ENCODE measurements around the gene ABCG1.

The ABCG1 gene

GRCh38 chr21:42306366-42307035, 87.6 kb downstream of the ABCG1 start:
- no peak for DNase-seq (ENCODE audit: low spot score)

DNA sequence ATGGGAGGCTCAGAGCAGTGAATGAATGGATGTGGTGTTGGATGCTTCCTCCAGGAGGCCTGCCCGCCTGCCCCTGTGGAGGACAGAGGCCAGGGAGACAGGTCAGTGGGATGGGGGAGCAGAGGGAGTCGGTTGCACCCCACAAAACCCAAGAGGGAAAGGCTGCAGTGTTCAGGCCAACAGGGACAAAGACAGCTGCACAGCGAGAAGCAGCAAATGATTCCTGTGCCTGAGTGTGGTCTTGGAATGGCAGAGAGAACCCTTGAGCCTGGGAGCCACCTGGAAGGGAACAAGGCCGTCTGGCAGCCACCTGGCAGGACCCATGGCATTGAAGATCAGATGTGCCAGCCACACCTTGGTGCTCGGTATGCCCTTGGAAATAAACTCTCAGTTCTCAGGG, 88.2 kb downstream of the ABCG1 start:
- DNase-seq (ENCODE audit: low spot score): no peak

GRCh38 chr21:42308161-42308913, 89.4 kb downstream of the ABCG1 start:
- DNase-seq (ENCODE audit: low spot score): no peak

GRCh38 chr21:42308914-42309752, 90.2 kb downstream of the ABCG1 start:
- DNase-seq (ENCODE audit: low spot score): no peak

DNA sequence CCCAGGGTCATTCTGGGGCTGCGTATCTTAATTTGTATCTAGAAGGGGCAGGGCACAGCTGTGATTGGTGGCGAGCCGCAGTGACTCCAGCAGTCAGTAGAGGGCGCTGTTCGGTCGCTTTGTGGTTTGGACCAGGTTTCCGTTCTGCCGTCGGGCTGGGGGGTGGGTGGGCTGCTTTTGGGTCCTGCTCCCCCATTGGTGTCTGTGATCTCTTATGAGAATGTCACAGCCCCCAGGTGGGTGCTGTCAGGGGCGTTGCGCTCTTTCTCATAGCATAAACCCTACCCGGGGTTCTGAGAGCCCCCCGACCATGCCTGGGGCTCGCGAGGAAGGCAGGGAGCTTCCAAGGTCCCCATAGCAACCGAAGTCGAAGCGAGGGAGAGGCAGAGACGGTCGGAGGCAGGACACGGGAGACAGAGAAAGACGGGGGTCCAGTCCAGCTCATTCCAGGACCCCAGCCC, 90.8 kb downstream of the ABCG1 start:
- peak; percentile 65 for DNase-seq (ENCODE audit: low spot score)

GRCh38 chr21:42310411-42311001, 91.6 kb downstream of the ABCG1 start:
- DNase-seq (ENCODE audit: low spot score): no peak

GRCh38 chr21:42311160-42311559, 92.2 kb downstream of the ABCG1 start:
- no peak for DNase-seq (ENCODE audit: low spot score)

DNA sequence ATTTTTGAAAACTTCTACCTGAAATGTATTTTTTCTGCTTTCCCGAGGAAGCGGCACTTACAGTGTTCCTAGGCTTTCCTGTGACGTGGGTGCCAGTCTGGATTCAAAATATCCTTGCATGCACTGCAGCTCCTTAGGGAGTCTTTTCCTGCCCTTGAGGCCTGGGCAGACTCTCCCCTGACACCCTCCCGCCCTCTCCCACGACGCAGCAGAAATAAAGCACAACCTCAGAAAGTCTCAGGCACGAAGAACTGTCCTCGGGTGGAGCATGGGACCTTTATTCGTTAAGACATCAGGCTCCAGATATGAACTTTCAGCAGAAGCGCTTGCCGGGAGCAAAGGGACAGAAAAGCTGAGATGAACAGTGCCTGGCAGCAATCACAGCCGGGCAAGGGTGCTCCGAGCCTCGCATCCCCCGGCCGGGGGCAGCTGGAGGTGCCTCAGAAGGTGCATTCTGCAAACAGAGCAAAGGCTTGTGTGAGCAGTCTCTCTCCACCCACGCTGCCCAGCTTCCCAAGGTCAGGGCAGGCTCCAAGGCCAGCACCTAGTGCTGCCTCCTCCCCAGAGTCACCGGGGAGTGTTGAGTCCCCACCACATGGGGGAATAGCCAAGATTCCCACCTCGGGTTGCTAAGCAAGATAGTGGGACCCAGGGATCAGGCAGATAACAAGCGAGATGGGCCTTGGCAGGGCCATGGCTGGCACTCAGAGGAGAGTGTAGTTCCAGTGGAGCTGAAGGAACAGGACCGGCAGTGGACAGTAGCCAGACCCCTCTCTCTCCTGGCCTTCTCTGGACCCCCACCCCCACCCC, 93.1 kb downstream of the ABCG1 start:
- DNase-seq (ENCODE audit: low spot score): no peak

DNA sequence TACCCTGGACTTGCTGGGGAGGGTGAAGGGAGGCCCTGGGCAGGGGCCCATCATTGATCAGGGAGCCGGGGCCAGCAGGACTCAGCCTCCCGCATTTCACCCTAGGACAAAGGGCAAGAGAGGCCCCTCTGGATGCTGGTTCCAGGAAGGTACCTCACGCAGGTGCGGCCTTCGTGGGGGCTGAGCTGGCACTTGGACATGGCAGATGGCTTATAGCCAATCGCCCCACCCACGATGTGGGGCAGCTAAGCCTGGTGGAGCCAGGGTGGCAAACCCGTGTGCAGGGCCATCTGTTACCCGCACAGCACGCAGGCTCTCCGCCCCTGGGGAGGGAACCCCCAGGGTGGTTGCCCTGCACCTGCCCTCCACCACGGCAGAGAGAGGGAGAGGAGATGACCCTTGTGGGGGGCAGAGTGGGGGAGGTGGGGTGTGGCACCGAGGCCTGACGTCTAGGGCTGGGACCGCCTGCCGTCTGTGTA, 93.7 kb downstream of the ABCG1 start:
- no peak for DNase-seq (ENCODE audit: low spot score)

DNA sequence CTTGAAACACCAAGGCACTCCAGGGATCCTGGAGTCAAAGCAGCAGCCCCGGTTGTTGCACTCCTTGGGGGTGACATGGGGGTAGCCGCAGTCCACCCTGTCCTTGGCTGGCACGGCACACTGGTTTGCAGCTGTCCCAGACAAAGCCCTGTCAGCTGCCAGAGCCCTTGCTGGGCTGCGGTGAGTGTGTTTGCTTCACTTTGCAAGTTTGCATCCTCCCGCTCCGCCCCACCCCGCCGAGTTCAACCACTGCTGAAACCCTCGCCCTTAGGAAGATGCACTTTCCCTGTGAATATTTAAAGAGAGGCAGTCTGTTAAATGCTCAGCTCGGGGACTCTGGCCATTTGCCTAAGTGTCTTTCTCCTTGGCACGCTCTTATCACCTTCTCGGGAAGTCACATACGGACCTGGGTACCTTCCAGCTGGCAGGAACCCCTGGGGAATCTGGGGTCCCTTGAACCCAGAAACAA, 94.6 kb downstream of the ABCG1 start:
- no peak for DNase-seq (ENCODE audit: low spot score)

- no peak for DNase-seq (ENCODE audit: low spot score)
These were observed 95.8 kb downstream of the ABCG1 start for GRCh38 chr21:42314616-42315295.

DNA sequence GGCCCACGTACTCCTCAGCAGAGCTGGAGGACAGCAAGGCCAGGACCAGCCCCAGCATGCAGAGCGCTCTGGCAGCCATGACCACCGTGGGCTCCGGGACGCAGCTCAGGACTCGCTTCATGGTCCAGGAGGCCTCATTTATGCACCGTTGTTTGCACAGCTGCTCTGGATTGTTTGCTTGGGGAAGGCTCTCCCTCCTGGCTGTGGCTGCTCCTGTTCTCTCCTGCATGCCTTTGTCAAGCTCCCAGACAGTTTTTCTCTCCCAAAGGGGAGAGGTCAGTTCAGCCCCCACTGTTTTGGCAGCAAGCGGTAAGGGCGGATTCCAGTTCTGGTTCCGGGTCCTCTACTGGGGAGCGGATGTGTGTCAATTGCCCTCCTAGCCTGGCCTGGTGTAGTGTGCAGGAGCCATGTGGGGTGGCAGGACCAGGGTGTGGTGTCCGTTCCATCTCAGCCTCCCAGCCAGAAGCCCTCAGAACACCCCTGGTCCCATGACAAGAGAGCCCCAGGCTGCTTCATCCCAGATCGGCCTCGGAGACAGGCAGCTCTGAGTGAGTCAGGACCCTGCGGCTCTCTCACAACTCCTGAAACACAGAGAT, 96.5 kb downstream of the ABCG1 start, which contains the start of gene TFF3:
Gene TFF3, minus strand, starts transcription at position 114 of the 596 bp plus-strand sequence. Its CDS starts 35 bp downstream, at position 79.
- no peak for DNase-seq (ENCODE audit: low spot score)

DNA sequence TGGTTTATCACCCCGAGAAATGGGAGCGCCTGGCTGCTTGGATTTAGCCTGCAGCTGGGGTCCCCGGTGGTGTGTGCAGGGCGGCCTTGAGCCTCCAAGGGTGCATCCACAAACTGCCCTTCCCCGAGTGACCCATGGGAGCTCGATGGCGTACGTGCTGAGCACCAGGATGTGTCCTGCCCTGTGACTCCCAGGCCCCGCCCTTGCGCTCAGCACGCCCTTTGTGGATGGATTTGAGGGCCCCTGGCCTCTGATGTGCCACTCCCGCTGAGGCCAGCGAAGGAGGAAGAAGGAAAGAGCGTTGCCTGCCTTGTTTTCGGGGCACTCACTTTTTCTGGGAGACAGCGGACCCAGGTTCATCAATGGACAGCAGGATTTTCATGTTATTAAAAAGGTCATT, 98.0 kb downstream of the ABCG1 start:
- no peak for DNase-seq (ENCODE audit: low spot score)

DNA sequence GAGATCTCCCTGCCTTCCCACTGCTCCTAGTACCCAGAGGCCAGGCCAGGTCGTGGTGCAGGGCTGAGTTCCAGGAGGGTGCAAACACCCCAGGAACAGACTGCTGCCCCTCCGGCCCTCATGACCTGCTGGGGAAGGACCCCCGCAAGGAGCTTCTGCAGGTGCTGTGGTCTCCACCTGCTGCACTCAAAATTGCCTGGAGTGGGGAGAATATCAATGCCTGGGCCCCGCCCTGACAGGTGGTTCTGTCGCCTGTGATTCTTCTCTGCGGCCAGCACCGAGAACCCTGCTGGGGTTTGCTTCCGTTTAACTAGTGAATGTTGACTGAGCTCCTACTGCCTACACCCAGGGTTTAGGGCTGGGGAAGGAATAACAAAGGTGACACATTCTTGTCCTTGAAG, 98.4 kb downstream of the ABCG1 start:
- DNase-seq (ENCODE audit: low spot score): no peak

DNA sequence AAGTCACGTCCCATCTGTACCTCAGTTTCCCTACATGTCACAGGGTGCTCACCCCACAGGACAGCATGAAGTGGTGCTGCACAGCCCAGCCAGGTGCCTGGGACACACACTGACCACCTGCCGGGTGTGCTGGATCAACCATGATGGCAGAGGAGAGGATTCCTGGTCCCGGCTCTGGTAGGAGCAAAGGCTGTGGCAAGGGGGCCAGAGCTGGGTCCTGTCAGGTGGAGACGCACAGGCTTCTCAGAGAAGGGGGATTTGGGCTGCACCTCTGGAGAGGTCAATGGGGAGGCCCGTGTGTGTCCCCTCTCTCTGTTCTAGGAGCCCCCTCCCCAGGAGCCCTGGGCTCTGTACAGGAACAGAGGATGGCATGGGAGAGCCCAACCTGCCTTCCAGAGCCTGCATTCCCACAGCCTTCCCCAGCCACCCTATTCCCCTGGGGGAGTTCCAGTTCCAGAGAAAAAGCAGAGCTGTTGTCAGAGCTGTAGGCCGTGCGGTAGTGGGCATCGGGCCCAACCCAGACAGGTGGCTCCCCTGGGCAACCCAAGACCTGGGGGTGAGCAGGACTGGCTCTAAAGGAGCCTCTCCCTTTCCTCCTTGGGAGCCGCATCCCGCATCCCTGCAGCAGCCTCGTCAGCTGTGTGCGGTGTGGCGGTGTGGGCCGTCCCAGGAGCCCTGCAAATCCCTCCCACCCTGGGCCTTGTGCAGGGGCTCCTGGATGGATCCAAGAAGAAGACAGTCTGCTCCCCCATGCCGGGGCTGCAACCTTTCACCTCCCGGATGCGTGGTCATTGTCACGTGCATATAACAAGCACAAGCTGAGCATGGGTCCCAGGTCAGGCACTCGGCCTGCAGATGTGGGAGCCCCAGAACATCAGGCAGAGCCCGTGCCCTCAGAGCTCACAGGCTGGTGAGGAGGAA, 99.1 kb downstream of the ABCG1 start:
- no peak for DNase-seq (ENCODE audit: low spot score)

DNA sequence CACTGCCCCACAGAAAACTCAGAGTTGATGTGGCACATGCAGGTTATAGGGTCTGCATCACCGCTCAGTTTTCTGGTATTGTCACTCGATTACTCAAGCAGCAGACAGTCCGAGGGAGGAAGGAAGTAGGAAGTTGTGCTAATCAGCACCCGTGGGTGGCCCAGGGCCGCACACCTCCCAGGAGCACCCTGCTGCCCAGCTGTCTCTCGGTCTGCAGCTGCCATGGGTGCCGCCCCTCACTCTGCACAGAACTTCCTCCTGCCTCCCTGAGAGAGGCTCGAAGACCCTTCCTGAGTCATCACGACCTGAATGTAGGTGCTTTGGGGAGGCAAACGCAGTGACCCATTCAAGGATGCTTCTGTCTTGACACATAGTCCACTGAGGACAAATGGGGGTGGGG, 100.4 kb downstream of the ABCG1 start:
- no peak for DNase-seq (ENCODE audit: low spot score)

DNA sequence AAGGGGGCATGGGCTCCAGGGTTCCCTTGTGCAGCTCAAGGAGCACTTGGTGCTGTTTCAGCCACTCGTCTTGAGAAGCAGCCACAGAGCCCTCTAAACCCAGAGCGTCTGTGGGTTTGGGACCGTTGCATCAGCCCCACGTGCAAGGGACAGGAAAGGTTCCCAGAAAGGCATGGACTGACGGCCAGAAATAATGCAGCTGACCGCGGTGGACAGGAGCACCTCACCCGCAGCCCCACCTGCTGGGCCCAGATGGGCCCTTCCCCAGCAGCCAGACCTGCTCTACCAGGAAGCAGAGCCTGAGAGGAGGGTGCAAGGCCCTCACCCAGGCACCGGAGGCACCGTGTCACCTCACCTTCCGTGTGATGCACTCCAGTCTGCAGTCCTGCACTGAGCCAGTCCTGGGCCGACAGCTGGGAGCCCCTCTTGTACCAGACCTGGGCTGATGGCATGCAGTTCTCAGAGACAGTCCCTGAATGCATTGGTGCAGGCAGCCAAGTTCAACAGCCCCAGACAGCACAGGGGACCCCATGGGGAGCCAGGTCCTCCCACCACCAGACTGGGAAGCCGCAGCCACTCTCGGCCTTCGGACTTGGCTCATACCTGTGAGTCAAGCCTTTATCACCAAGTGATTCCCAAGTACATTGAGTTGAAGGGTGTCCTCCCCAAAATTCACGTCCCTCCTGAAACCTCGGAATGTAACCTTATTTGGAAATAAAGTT, 101.1 kb downstream of the ABCG1 start:
- DNase-seq (ENCODE audit: low spot score): no peak

- DNase-seq (ENCODE audit: low spot score): no peak
These were observed 101.9 kb downstream of the ABCG1 start for GRCh38 chr21:42320791-42321190.

All from CD4-positive, alpha-beta T cell treated with Interleukin-2 at 100 ng/mL for 4 hours (primary cell).